AG04449 (cell line): ENCODE data around the gene C2CD4C.

Experiments used
- CTCF ChIA-PET: fragments of 350-600 bp; formaldehyde crosslinking; extraction: SDS; loops from one replicate; lab custom pipeline; 2021; ENCODE audit warnings: antibody characterized with exemption; lab: Yijun Ruan, JAX
- POLR2A ChIA-PET: fragments of 400-600, 350-600 bp; formaldehyde crosslinking; extraction: SDS; loops from one replicate; lab custom pipeline; 2020; ENCODE audit warnings: antibody characterized with exemption, inconsistent platforms; lab: Yijun Ruan, JAX
- DNase-seq: peaks from one replicate; pipeline ENCODE4 v3.0.0-alpha.2; 2010; ENCODE audit warnings: low read depth, low spot score
- H3K4me3 ChIP-seq: 2 replicates; pipeline ENCODE4 v1.5.1; 2011; ENCODE audit warnings: low read depth, mild to moderate bottlenecking, control low read depth, low read length
- CTCF ChIP-seq: IDR thresholded peaks from one replicate; pipeline ENCODE4 v1.5.1; 2011; ENCODE audit warnings: mild to moderate bottlenecking, moderate library complexity, low read length, control low read depth, inconsistent platforms; ENCODE audit not compliant: insufficient read depth; ENCODE audit errors: missing control alignments

The C2CD4C gene

GRCh38 chr19:447064-447426 is 38.1 kb upstream of the C2CD4C start:
- no peak for DNase-seq
- CTCF ChIA-PET, result no interaction called here
- POLR2A ChIA-PET, result no interaction called here
- no peak for TF ChIP-seq CTCF
- H3K4me3 ChIP-seq, result no peak overlapping the region

GRCh38 chr19:444677-445210 is 35.8 kb upstream of the C2CD4C start:
- no peak overlapping the region for H3K4me3 ChIP-seq
- no peak for TF ChIP-seq CTCF
- no peak for DNase-seq
- CTCF ChIA-PET, result no interaction called here
- POLR2A ChIA-PET, result no interaction called here

- DNase-seq, result no peak
- ChIA-PET POLR2A (no interaction called here), CTCF (no interaction called here)
- no peak overlapping the region for H3K4me3 ChIP-seq
- no peak for TF ChIP-seq CTCF
These were observed 34.1 kb upstream of the C2CD4C start for GRCh38 chr19:443005-443404.

- ChIA-PET POLR2A (no interaction called here), CTCF (no interaction called here)
- no peak for TF ChIP-seq CTCF
- DNase-seq, result no peak
- no peak overlapping the region for H3K4me3 ChIP-seq
These were observed 33.1 kb upstream of the C2CD4C start for GRCh38 chr19:442085-442484.

GRCh38 chr19:441213-441836 is 32.4 kb upstream of the C2CD4C start:
- no peak for TF ChIP-seq CTCF
- no peak for DNase-seq
- ChIA-PET POLR2A (no interaction called here), CTCF (no interaction called here)
- no peak overlapping the region for H3K4me3 ChIP-seq

- no peak for DNase-seq
- CTCF ChIA-PET, result no interaction called here
- POLR2A ChIA-PET, result no interaction called here
- no peak overlapping the region for H3K4me3 ChIP-seq
- TF ChIP-seq CTCF, result no peak
These were observed 31.7 kb upstream of the C2CD4C start for GRCh38 chr19:440391-441212.
